Esophagus muscularis mucosa (tissue), 3 donors: Measurements from ENCODE around the gene NCOR1.

Experiments
- CTCF ChIP-seq, 3 experiments: fragments of 200-600 bp in 2 of 3; fragments of 450-650 bp in 1 of 3; sonication (generic) in 2 of 3; IDR thresholded peaks; one replicate each; pipeline ENCODE4 v1.5.1; 2017 to 2019; ENCODE audit warnings: antibody characterized with exemption in 3 of 3, mild to moderate bottlenecking in 2 of 3, moderate library complexity in 1 of 3
- POLR2AphosphoS5 ChIP-seq, 2 donors: sonication (generic); formaldehyde crosslinking; IDR thresholded peaks; one replicate each; pipeline ENCODE4 v1.6.1; 2017; ENCODE audit warnings: antibody characterized with exemption in 2 of 2

GRCh38 chr17:16023881-16024280 lies 191.5 kb downstream of the NCOR1 start:
- TF ChIP-seq CTCF (IDR thresholded peaks at IDR 0.05): no peak
- TF ChIP-seq POLR2AphosphoS5 (IDR thresholded peaks at IDR 0.05): no peak
